GM21717 (cell line): Measurements from ENCODE around the gene MEF2D.

Experiments used
- ATAC-seq: cut with Tn5 transposase; IDR thresholded peaks from one replicate; pipeline ENCODE4 v1.9.1; 2021; ENCODE audit warnings: mild to moderate bottlenecking, moderate library complexity; ENCODE audit not compliant: unreplicated experiment

MEF2D gene

GRCh38 chr1:156430866-156431265 is 69.7 kb downstream of the MEF2D start:
- ATAC-seq = no peak

GRCh38 chr1:156430303-156430702 is 70.3 kb downstream of the MEF2D start:
- no peak for ATAC-seq

GRCh38 chr1:156429313-156430060 is 71.1 kb downstream of the MEF2D start:
- ATAC-seq = no peak

GRCh38 chr1:156428746-156429288 is 71.8 kb downstream of the MEF2D start:
- no peak for ATAC-seq

- no peak for ATAC-seq
Measured at GRCh38 chr1:156427957-156428356, 72.6 kb downstream of the MEF2D start.

- ATAC-seq = no peak
Measured at GRCh38 chr1:156425943-156426342, 74.6 kb downstream of the MEF2D start.

GRCh38 chr1:156424806-156425432 is 75.7 kb downstream of the MEF2D start:
- ATAC-seq = no peak

- no peak for ATAC-seq
Measured at GRCh38 chr1:156423422-156424352, 76.9 kb downstream of the MEF2D start.

- no peak for ATAC-seq
Measured at GRCh38 chr1:156422602-156423091, 77.9 kb downstream of the MEF2D start.

GRCh38 chr1:156421939-156422601 is 78.5 kb downstream of the MEF2D start:
- no peak for ATAC-seq

- peak; percentile 80 for ATAC-seq
Measured at GRCh38 chr1:156421062-156421938, 79.3 kb downstream of the MEF2D start.

- no peak for ATAC-seq
Measured at GRCh38 chr1:156420205-156421061, 80.1 kb downstream of the MEF2D start.

- no peak for ATAC-seq
Measured at GRCh38 chr1:156419854-156420204, 80.7 kb downstream of the MEF2D start.

GRCh38 chr1:156418416-156419070 is 82.0 kb downstream of the MEF2D start:
- no peak for ATAC-seq

- no peak for ATAC-seq
Measured at GRCh38 chr1:156417401-156418020, 83.1 kb downstream of the MEF2D start.

GRCh38 chr1:156416993-156417392 is 83.6 kb downstream of the MEF2D start:
- ATAC-seq = no peak

GRCh38 chr1:156414461-156415064 is 86.0 kb downstream of the MEF2D start:
- no peak for ATAC-seq
